Thyroid gland (tissue), 4 donors: ENCODE results near the gene ZBTB44. TPM values are rescaled to one million over a fixed set of nuclear protein-coding genes. Genes with fewer than 3 reads are reported as not detected.

Experiments used
- DNase-seq, 2 donors: peaks; one replicate each; pipeline ENCODE4 v3.0.0-alpha.2; 2019
- H3K27ac ChIP-seq, 3 donors: fragments of 200-600 bp; sonication (generic); 1 replicate in 2 of 3; 2 replicates in 1 of 3; pipeline ENCODE4 v1.5.1; 2016 to 2019; ENCODE audit warnings: mild to moderate bottlenecking in 1 of 3, moderate library complexity in 1 of 3
- H3K27me3 ChIP-seq: fragments of 200-600 bp; sonication (generic); one replicate; pipeline ENCODE4 v1.5.1; 2019
- H3K36me3 ChIP-seq, 2 donors: fragments of 200-600 bp; sonication (generic); one replicate each; pipeline ENCODE4 v1.5.1; 2016 to 2019
- H3K4me1 ChIP-seq, 2 donors: fragments of 200-600 bp; sonication (generic); one replicate each; pipeline ENCODE4 v1.5.1; 2017 to 2019
- H3K4me3 ChIP-seq, 3 donors: fragments of 200-600 bp; sonication (generic); replicated peaks in 1 of 3; 1 replicate in 2 of 3; 2 replicates in 1 of 3; pipeline ENCODE4 v1.5.1; 2016; ENCODE audit warnings: mild to moderate bottlenecking in 1 of 3
- H3K9me3 ChIP-seq: fragments of 200-600 bp; sonication (generic); one replicate; pipeline ENCODE4 v1.5.1; 2017
- CTCF ChIP-seq, 6 experiments: fragments of 200-600 bp in 3 of 6; fragments of 450-650 bp in 3 of 6; sonication (generic) in 3 of 6; IDR thresholded peaks; one replicate each; pipeline ENCODE4 v1.5.1; 2016 to 2019; ENCODE audit warnings: antibody characterized with exemption in 6 of 6, mild to moderate bottlenecking in 2 of 6, inconsistent platforms in 1 of 6, moderate library complexity in 1 of 6
- POLR2A ChIP-seq, 2 donors: fragments of 450-650 bp; IDR thresholded peaks; one replicate each; pipeline ENCODE4 v1.6.1; 2017; ENCODE audit warnings: antibody characterized with exemption in 2 of 2, mild to moderate bottlenecking in 2 of 2, moderate library complexity in 1 of 2
- WGBS, 2 donors: methylation state at CpG; one replicate each; pipeline ENCODE4 v1.1.5; 2017; 5-methylcytosine and 5-hydroxymethylcytosine counted together
- intact Hi-C: fragments of 100-400 bp; cut with DNase I; formaldehyde crosslinking; loops from one replicate; pipeline ENCODE4 v1.15.1; 2023
- total RNA-seq, 4 donors: library from RNA; depleted of rRNA; stranded (reverse); fragments of >200 nt; gene quantifications; one replicate each; pipeline ENCODE4 v1.2.3, GENCODE V29; 2016

The ZBTB44 gene
- total RNA-seq, 4 donors from 2014 or later, result 57.9 to 85.9 (median 58.8) TPM

DNA sequence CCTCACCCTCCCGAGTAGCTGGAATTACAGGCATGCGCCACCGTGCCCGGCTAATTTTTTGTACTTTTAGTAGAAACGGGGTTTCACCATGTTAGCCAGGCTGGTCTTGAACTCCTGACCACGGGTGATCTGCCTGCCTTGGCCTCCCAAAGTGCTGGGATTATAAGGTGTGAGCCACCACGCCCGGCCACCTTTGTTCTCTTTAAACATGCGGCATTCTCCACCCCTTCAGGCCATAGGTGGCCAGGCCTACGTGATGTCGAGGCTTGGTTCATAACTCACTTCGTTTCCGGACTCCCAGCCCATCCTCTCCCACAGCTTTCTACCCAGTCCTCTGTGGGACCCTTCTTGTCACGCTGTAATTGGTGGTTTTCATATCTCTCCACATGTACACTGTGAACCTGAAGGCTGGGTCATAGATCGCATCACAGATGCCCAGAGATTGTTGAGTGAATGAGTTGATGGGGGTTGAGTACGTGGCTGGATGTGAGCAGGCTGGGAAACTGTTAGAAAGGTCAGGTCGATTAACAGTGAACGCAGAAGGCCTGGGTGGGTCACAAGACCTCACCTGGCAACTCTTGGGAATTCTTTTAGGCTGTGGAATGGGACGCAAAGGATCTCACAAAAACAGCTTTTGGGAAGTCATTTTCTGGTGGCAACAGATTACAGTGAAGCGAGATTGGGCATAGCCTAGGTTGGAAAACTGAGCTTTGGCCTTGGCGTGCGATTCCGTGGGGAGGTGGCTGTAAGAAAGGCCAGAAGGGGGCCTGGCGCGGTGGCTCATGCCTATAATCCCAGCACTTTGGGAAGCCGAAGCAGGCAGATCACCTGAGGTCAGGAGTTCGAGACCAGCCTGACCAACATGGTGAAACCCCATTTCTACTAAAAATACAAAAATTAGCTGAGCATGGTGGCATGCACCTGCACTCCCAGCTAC lies 110.7 kb downstream of the ZBTB44 start:
- intact Hi-C loops, result no loop called here
- H3K27ac ChIP-seq, result no peak overlapping the region
- H3K9me3 ChIP-seq, result no peaks in the 10 kb centered on the region
- DNase-seq, result no peak
- H3K4me3 ChIP-seq, result no peak overlapping the region
- 93 to 96% methylated on average over 27 of the region's 27 CpGs for WGBS, 2 donors
- H3K4me1 ChIP-seq, result no peaks in the 10 kb centered on the region
- TF ChIP-seq POLR2A (IDR thresholded peaks at IDR 0.05), result no peak
- TF ChIP-seq CTCF (IDR thresholded peaks at IDR 0.05), result no peak
- peaks cover 24% of the 10 kb centered on the region in 2 donors for H3K36me3 ChIP-seq
- no peaks in the 10 kb centered on the region for H3K27me3 ChIP-seq

GRCh38 chr11:130202818-130203689 lies 111.7 kb downstream of the ZBTB44 start:
- Histone ChIP-seq H3K27me3 (no peaks in the 10 kb centered on the region), H3K27ac (no peak overlapping the region), H3K4me1 (no peaks in the 10 kb centered on the region), H3K36me3 (peaks cover 25 to 30% of the 10 kb centered on the region in 2 donors), H3K4me3 (no peak overlapping the region), H3K9me3 (no peaks in the 10 kb centered on the region)
- no peak for DNase-seq
- 88 to 91% methylated on average over 25 of the region's 25 CpGs for WGBS, 2 donors
- no peak for TF ChIP-seq POLR2A (IDR thresholded peaks at IDR 0.05)
- TF ChIP-seq CTCF (IDR thresholded peaks at IDR 0.05), result no peak
- intact Hi-C loops, result no loop called here

- DNase-seq, result no peak
These were observed 112.5 kb downstream of the ZBTB44 start for GRCh38 chr11:130202009-130202817.

GRCh38 chr11:130201026-130201425 lies 113.7 kb downstream of the ZBTB44 start:
- intact Hi-C loops, result no loop called here
- 98 to 100% methylated on average over 6 to 7 of the region's 7 CpGs for WGBS, 2 donors

More at GRCh38 chr11:130202009-130202817, 112.5 kb downstream of the ZBTB44 start:
- Histone ChIP-seq H3K27me3 (no peaks in the 10 kb centered on the region), H3K4me3 (no peak overlapping the region), H3K27ac (no peak overlapping the region), H3K36me3 (peaks cover 29 to 39% of the 10 kb centered on the region in 2 donors), H3K4me1 (no peaks in the 10 kb centered on the region), H3K9me3 (no peaks in the 10 kb centered on the region)
- intact Hi-C loops, result no loop called here
- WGBS, 2 donors, result 86 to 89% methylated on average over 12 of the region's 12 CpGs
- TF ChIP-seq POLR2A (IDR thresholded peaks at IDR 0.05) (no peak), CTCF (IDR thresholded peaks at IDR 0.05) (no peak)

More at GRCh38 chr11:130201026-130201425, 113.7 kb downstream of the ZBTB44 start:
- Histone ChIP-seq H3K27ac (no peak overlapping the region), H3K9me3 (no peaks in the 10 kb centered on the region), H3K4me3 (no peak overlapping the region), H3K27me3 (no peaks in the 10 kb centered on the region), H3K36me3 (peaks cover 29 to 47% of the 10 kb centered on the region in 2 donors), H3K4me1 (no peaks in the 10 kb centered on the region)
- TF ChIP-seq POLR2A (IDR thresholded peaks at IDR 0.05) (no peak), CTCF (IDR thresholded peaks at IDR 0.05) (no peak)
- DNase-seq, result no peak
